ENCODE data around the gene ADGRL3.
A peak's percentile ranks its signal among the peaks of the same experiment; 100 is the strongest.

Gene ADGRL3

GRCh38 chr4:61431131-61431530, 231.0 kb downstream of the ADGRL3 start:
- DNase-seq = no peak

GRCh38 chr4:61437923-61438322, 237.8 kb downstream of the ADGRL3 start:
- no peak for DNase-seq

GRCh38 chr4:61440321-61440720, 240.2 kb downstream of the ADGRL3 start:
- DNase-seq = no peak

- no peak for DNase-seq
Observed at GRCh38 chr4:61442936-61443335, 242.8 kb downstream of the ADGRL3 start.

GRCh38 chr4:61443813-61444510, 243.8 kb downstream of the ADGRL3 start:
- DNase-seq = no peak

- no peak for DNase-seq
Observed at GRCh38 chr4:61445374-61446063, 245.4 kb downstream of the ADGRL3 start.

- DNase-seq = no peak
Observed at GRCh38 chr4:61446941-61447340, 246.8 kb downstream of the ADGRL3 start.

- DNase-seq = no peak
Observed at GRCh38 chr4:61447918-61448317, 247.8 kb downstream of the ADGRL3 start.

- DNase-seq = no peak
Observed at GRCh38 chr4:61451935-61452334, 251.8 kb downstream of the ADGRL3 start.

GRCh38 chr4:61461956-61462355, 261.8 kb downstream of the ADGRL3 start:
- no peak for DNase-seq

GRCh38 chr4:61462451-61463326, 262.6 kb downstream of the ADGRL3 start:
- DNase-seq = no peak

- peak; percentile 70 for DNase-seq
Observed at GRCh38 chr4:61468024-61468720, 268.0 kb downstream of the ADGRL3 start.

GRCh38 chr4:61473306-61473705, 273.2 kb downstream of the ADGRL3 start:
- no peak for DNase-seq

- no peak for DNase-seq
Observed at GRCh38 chr4:61478340-61478739, 278.2 kb downstream of the ADGRL3 start.

GRCh38 chr4:61485056-61485455, 284.9 kb downstream of the ADGRL3 start:
- DNase-seq = no peak

- no peak for DNase-seq
Observed at GRCh38 chr4:61489927-61490326, 289.8 kb downstream of the ADGRL3 start.

GRCh38 chr4:61493041-61493440, 292.9 kb downstream of the ADGRL3 start:
- DNase-seq = no peak

- no peak for DNase-seq
Observed at GRCh38 chr4:61493470-61493869, 293.3 kb downstream of the ADGRL3 start.

- DNase-seq = no peak
Observed at GRCh38 chr4:61500883-61501282, 300.8 kb downstream of the ADGRL3 start.

GRCh38 chr4:61501812-61502211, 301.7 kb downstream of the ADGRL3 start:
- DNase-seq = no peak

- DNase-seq = no peak
Observed at GRCh38 chr4:61505773-61506685, 305.9 kb downstream of the ADGRL3 start.

GRCh38 chr4:61507091-61507490, 307.0 kb downstream of the ADGRL3 start:
- no peak for DNase-seq

Measured in islet precursor cell (in vitro differentiated cells).